Gastroesophageal sphincter (tissue), 2 donors: ENCODE measurements around the gene PIK3R2.

Experiments
- POLR2A ChIP-seq, 2 donors: fragments of 450-650 bp; IDR thresholded peaks; one replicate each; pipeline ENCODE4 v1.6.1; 2017; ENCODE audit warnings: antibody characterized with exemption in 2 of 2, mild to moderate bottlenecking in 2 of 2, moderate library complexity in 1 of 2
- POLR2AphosphoS5 ChIP-seq: sonication (generic); formaldehyde crosslinking; IDR thresholded peaks from one replicate; pipeline ENCODE4 v1.6.1; 2017; ENCODE audit warnings: antibody characterized with exemption

DNA sequence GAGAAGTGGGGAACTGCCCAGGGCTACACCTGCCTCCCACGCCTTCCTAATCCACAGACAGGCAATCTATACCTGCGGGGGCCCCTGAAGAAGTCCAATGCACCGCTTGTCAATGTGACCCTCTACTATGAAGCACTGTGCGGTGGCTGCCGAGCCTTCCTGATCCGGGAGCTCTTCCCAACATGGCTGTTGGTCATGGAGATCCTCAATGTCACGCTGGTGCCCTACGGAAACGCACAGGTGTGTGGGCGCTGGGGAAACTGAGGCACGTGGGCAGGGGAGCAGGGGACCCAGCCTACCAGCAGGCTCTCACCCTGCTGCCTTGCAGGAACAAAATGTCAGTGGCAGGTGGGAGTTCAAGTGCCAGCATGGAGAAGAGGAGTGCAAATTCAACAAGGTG, 22.0 kb downstream of the PIK3R2 start:
- TF ChIP-seq POLR2A (IDR thresholded peaks at IDR 0.05) (no peak), POLR2AphosphoS5 (no peak)
